HepG2 (cell line): ENCODE measurements around the gene PAPPA. TPM values are rescaled to one million over a fixed set of nuclear protein-coding genes. Genes with fewer than 3 reads are reported as not detected.

ENCODE experiments used
- ATAC-seq: fragments of 200-7000 bp; cut with Tn5 transposase; 3 replicates; pipeline ENCODE4 v1.9.1; 2020; ENCODE audit warnings: mild to moderate bottlenecking, moderate library complexity
- BruUV-seq: library from RNA; stranded (reverse); fragments of 400-500 nt; replicated peaks from 2 replicates; lab custom pipeline; 2021; lab: Mats Ljungman, UMichigan
- CTCF ChIA-PET: fragments of 300-600 bp; formaldehyde crosslinking; extraction: SDS; loops from one replicate; lab custom pipeline; 2021; ENCODE audit warnings: low total read pairs, inconsistent platforms, low intra/inter-chr PET ratio; lab: Yijun Ruan, JAX
- POLR2A ChIA-PET: fragments of 350-600 bp; sonication (Branson Sonifier 250); formaldehyde crosslinking; loops from one replicate; lab custom pipeline; 2020; ENCODE audit warnings: antibody characterized with exemption, inconsistent platforms; lab: Yijun Ruan, JAX
- DNase-seq: peaks from one replicate; pipeline ENCODE4 v3.0.0-alpha.2; 2015; ENCODE audit warnings: low spot score
- FAIRE-seq: peaks from 3 replicates; lab custom pipeline; 2011; peaks lifted over from hg19 to GRCh38; lab: Jason Lieb, UNC
- H2AFZ ChIP-seq: one replicate; pipeline ENCODE4 v1.6.1; 2011; ENCODE audit warnings: low read length, inconsistent platforms
- H3K27ac ChIP-seq: fragments of 300-600 bp; 3 replicates; pipeline ENCODE4 v1.8.0; 2011; ENCODE audit warnings: mixed run types, mild to moderate bottlenecking, mixed read lengths, low read length, inconsistent platforms; ENCODE audit not compliant: insufficient read depth; ENCODE audit errors: extremely low read length
- H3K27me3 ChIP-seq, 2 experiments: fragments of 200-600 bp in 1 of 2; 2 replicates in 1 of 2; 3 replicates in 1 of 2; pipeline versions ENCODE4 v1.6.0 to v1.8.0; 2011; ENCODE audit warnings: low read length in 2 of 2, mild to moderate bottlenecking in 2 of 2, moderate library complexity in 2 of 2, inconsistent platforms in 1 of 2; ENCODE audit not compliant: insufficient read depth in 2 of 2, control insufficient read depth in 1 of 2
- H3K36me3 ChIP-seq, 2 experiments: fragments of 200-600 bp in 1 of 2; replicated peaks in 1 of 2; 2 replicates in 1 of 2; 3 replicates in 1 of 2; pipeline versions ENCODE4 v1.5.1 to v1.8.0; 2011; ENCODE audit warnings: low read length in 2 of 2, inconsistent platforms in 1 of 2; ENCODE audit not compliant: insufficient read depth in 2 of 2, control insufficient read depth in 1 of 2
- H3K4me1 ChIP-seq: 2 replicates; pipeline ENCODE4 v1.5.1; 2012; ENCODE audit warnings: low read length, inconsistent platforms; ENCODE audit not compliant: insufficient read depth
- H3K4me2 ChIP-seq: 2 replicates; pipeline ENCODE4 v1.6.0; 2011; ENCODE audit warnings: low read depth, low read length, inconsistent platforms
- H3K4me3 ChIP-seq, 3 experiments: fragments of 200-600 bp in 1 of 3; sonication (generic), shearing (Covaris generic) in 1 of 3; replicated peaks in 1 of 3; 2 replicates each; pipeline ENCODE4 v1.5.1; 2011 to 2016; ENCODE audit warnings: low read length in 3 of 3, inconsistent platforms in 2 of 3, low read depth in 2 of 3, mild to moderate bottlenecking in 2 of 3, control low read depth in 1 of 3, mixed read lengths in 1 of 3; ENCODE audit not compliant: insufficient read depth in 1 of 3
- H3K79me2 ChIP-seq: one replicate; pipeline ENCODE4 v1.6.1; 2011; ENCODE audit warnings: low read length, inconsistent platforms; ENCODE audit not compliant: insufficient read depth
- H3K9ac ChIP-seq: 2 replicates; pipeline ENCODE4 v1.6.0; 2011; ENCODE audit warnings: mild to moderate bottlenecking, low read depth, low read length, inconsistent platforms; ENCODE audit not compliant: insufficient read depth
- H3K9me3 ChIP-seq: 2 replicates; pipeline ENCODE4 v1.5.1; 2012; ENCODE audit warnings: mild to moderate bottlenecking, low read length
- H4K20me1 ChIP-seq: 2 replicates; pipeline ENCODE4 v1.6.0; 2011; ENCODE audit warnings: inconsistent platforms, mild to moderate bottlenecking, low read length, moderate library complexity; ENCODE audit not compliant: insufficient read depth
- BRD4 ChIP-seq: sonication (generic); formaldehyde crosslinking; IDR thresholded peaks from 2 replicates; pipeline ENCODE4 v1.4.0; 2020; ENCODE audit warnings: missing genetic modification reagents
- JUNB ChIP-seq: sonication (generic); formaldehyde crosslinking; IDR thresholded peaks from 2 replicates; pipeline ENCODE4 v1.8.0; 2022; ENCODE audit warnings: missing genetic modification reagents, mild to moderate bottlenecking, borderline replicate concordance
- KDM3A ChIP-seq: IDR thresholded peaks from 2 replicates; pipeline ENCODE4 v1.6.1; 2018; ENCODE audit warnings: low read depth, missing compliant biosample characterization
- NFRKB ChIP-seq: fragments of 450-650 bp; IDR thresholded peaks from 2 replicates; pipeline ENCODE4 v1.6.1; 2017
- PRDM15 ChIP-seq: sonication (generic); formaldehyde crosslinking; IDR thresholded peaks from 2 replicates; pipeline ENCODE4 v1.4.0; 2020; ENCODE audit warnings: missing genetic modification reagents
- SRSF9 ChIP-seq: fragments of 200-400 bp; formaldehyde crosslinking; IDR thresholded peaks from 2 replicates; pipeline ENCODE4 v1.6.1; 2018; ENCODE audit warnings: borderline replicate concordance, mild to moderate bottlenecking, low read depth, low read length; ENCODE audit not compliant: insufficient read depth, poor library complexity, severe bottlenecking
- ZFP1 ChIP-seq: IDR thresholded peaks from 2 replicates; pipeline ENCODE4 v1.6.1; 2016
- ZNF577 ChIP-seq: sonication (generic); formaldehyde crosslinking; IDR thresholded peaks from 2 replicates; pipeline ENCODE4 v1.4.0; 2020; ENCODE audit warnings: mild to moderate bottlenecking, low read depth, missing genetic modification reagents, borderline replicate concordance
- ZNF652 ChIP-seq: IDR thresholded peaks from 2 replicates; pipeline ENCODE4 v1.6.1; 2016; ENCODE audit warnings: low read depth, borderline replicate concordance
- ZSCAN31 ChIP-seq: sonication (generic); formaldehyde crosslinking; IDR thresholded peaks from 2 replicates; pipeline ENCODE4 v1.5.0; 2020; ENCODE audit warnings: low read depth, mild to moderate bottlenecking, missing genetic modification reagents
- WGBS: methylation state at CpG from one replicate; pipeline ENCODE4 v1.1.6; 2017; ENCODE audit warnings: low lambda C conversion rate; 5-methylcytosine and 5-hydroxymethylcytosine counted together
- in situ Hi-C: cut with HindIII; loops from 2 replicates; pipeline ENCODE4 v1.10.0; 2017; ENCODE audit warnings: low pct_unique_long_range_greater_than_20kb; ENCODE audit not compliant: extremely low pct_ligation_motif_present
- intact Hi-C: fragments of 100-400 bp; cut with micrococcal nuclease; formaldehyde crosslinking; loops from one replicate; pipeline ENCODE4 v1.10.0; 2022; ENCODE audit not compliant: unreplicated experiment
- polyA plus RNA-seq, 8 experiments: library from polyadenylated mRNA; depleted of rRNA in 3 of 8; stranded (reverse) in 7 of 8; unstranded in 1 of 8; fragments of >200 nt; fragmentation: Illumina TruSeq in 4 of 8; extraction: Trizol in 4 of 8; gene quantifications; 2 replicates each; pipeline versions ENCODE4 v1.2.1 to v1.2.3, GENCODE V29; 2011 to 2016; ENCODE audit warnings: low read depth in 4 of 8, missing spikeins in 1 of 8, mixed read lengths in 1 of 8; ENCODE audit not compliant: insufficient read depth in 1 of 8
- total RNA-seq, 5 experiments: library from RNA; depleted of rRNA; stranded (reverse); fragments of >200 nt; fragmentation: Illumina TruSeq; extraction: Trizol; gene quantifications; 2 replicates each; pipeline ENCODE4 v1.2.3, GENCODE V29; 2016; ENCODE audit warnings: low read depth in 1 of 5
- TF ChIP-seq, protein P1 (sequence below): IDR thresholded peaks from 2 replicates; pipeline ENCODE4 v1.6.1; 2016; ENCODE audit warnings: low read depth
- TF ChIP-seq, protein P2 (sequence below): sonication (generic); formaldehyde crosslinking; IDR thresholded peaks from one replicate; pipeline ENCODE4 v1.5.1; 2020; ENCODE audit warnings: mild to moderate bottlenecking, missing genetic modification reagents; ENCODE audit errors: not compliant biosample characterization

The PAPPA gene
- total and polyA plus RNA-seq, 2 of the 13 experiments (the other 11 are each of a cell fraction or from before 2014, with no cell fraction given): 0.09 to 0.11 TPM

DNA sequence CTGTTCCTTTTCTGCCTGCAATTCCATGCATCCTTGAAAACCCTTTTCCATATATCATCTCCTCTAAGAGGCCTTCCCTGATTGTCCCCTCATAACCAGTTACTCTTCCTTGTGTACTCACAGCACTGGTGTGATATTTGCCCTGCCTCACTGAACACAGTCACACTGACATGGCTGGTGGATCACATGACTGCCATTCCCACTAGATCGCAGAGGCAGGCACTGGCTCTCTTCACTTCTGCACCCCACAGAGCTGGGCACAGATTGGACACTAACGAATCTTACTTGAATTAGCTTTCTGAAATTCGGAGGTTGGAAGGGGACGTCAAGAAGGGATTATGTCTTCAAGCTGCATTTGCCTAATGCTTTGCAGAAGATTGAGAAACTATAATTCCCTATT is 208.0 kb downstream of the PAPPA start:
- Histone ChIP-seq H3K9ac (no peak overlapping the region), H4K20me1 (no peaks in the 10 kb centered on the region), H3K4me3 (no peak overlapping the region), H3K4me2 (no peak overlapping the region), H3K27ac (no peak overlapping the region), H3K27me3 (no peaks in the 10 kb centered on the region), H3K79me2 (no peaks in the 10 kb centered on the region), H2AFZ (no peak overlapping the region), H3K36me3 (no peaks in the 10 kb centered on the region), H3K9me3 (no peaks in the 10 kb centered on the region), H3K4me1 (no peaks in the 10 kb centered on the region)
- CTCF ChIA-PET: no interaction called here
- no TSS peak for BruUV-seq
- FAIRE-seq: no peak
- no peak for DNase-seq
- ATAC-seq: no peak
- WGBS: 45% methylated on average over 4 of the region's 4 CpGs
- POLR2A ChIA-PET: no interaction called here
- intact Hi-C loops: no loop called here
- in situ Hi-C loops: no loop called here
- TF ChIP-seq ZFP1 (CRISPR knock-in tag): no peak
- TF ChIP-seq, protein P1, sequence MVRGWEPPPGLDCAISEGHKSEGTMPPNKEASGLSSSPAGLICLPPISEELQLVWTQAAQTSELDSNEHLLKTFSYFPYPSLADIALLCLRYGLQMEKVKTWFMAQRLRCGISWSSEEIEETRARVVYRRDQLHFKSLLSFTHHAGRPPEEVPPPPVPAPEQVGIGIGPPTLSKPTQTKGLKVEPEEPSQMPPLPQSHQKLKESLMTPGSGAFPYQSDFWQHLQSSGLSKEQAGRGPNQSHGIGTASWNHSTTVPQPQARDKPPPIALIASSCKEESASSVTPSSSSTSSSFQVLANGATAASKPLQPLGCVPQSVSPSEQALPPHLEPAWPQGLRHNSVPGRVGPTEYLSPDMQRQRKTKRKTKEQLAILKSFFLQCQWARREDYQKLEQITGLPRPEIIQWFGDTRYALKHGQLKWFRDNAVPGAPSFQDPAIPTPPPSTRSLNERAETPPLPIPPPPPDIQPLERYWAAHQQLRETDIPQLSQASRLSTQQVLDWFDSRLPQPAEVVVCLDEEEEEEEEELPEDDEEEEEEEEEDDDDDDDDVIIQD: no peak
- no peak for TF ChIP-seq NFRKB
- no peak for TF ChIP-seq KDM3A (CRISPR knock-in tag)
- TF ChIP-seq PRDM15: no peak
- TF ChIP-seq JUNB (CRISPR knock-in tag): no peak
- no peak for TF ChIP-seq ZSCAN31 (CRISPR knock-in tag)
- no peak for TF ChIP-seq BRD4 (CRISPR knock-in tag)
- TF ChIP-seq ZNF652 (CRISPR knock-in tag): no peak
- TF ChIP-seq SRSF9: no peak
- TF ChIP-seq ZNF577: no peak
- TF ChIP-seq, protein P2, sequence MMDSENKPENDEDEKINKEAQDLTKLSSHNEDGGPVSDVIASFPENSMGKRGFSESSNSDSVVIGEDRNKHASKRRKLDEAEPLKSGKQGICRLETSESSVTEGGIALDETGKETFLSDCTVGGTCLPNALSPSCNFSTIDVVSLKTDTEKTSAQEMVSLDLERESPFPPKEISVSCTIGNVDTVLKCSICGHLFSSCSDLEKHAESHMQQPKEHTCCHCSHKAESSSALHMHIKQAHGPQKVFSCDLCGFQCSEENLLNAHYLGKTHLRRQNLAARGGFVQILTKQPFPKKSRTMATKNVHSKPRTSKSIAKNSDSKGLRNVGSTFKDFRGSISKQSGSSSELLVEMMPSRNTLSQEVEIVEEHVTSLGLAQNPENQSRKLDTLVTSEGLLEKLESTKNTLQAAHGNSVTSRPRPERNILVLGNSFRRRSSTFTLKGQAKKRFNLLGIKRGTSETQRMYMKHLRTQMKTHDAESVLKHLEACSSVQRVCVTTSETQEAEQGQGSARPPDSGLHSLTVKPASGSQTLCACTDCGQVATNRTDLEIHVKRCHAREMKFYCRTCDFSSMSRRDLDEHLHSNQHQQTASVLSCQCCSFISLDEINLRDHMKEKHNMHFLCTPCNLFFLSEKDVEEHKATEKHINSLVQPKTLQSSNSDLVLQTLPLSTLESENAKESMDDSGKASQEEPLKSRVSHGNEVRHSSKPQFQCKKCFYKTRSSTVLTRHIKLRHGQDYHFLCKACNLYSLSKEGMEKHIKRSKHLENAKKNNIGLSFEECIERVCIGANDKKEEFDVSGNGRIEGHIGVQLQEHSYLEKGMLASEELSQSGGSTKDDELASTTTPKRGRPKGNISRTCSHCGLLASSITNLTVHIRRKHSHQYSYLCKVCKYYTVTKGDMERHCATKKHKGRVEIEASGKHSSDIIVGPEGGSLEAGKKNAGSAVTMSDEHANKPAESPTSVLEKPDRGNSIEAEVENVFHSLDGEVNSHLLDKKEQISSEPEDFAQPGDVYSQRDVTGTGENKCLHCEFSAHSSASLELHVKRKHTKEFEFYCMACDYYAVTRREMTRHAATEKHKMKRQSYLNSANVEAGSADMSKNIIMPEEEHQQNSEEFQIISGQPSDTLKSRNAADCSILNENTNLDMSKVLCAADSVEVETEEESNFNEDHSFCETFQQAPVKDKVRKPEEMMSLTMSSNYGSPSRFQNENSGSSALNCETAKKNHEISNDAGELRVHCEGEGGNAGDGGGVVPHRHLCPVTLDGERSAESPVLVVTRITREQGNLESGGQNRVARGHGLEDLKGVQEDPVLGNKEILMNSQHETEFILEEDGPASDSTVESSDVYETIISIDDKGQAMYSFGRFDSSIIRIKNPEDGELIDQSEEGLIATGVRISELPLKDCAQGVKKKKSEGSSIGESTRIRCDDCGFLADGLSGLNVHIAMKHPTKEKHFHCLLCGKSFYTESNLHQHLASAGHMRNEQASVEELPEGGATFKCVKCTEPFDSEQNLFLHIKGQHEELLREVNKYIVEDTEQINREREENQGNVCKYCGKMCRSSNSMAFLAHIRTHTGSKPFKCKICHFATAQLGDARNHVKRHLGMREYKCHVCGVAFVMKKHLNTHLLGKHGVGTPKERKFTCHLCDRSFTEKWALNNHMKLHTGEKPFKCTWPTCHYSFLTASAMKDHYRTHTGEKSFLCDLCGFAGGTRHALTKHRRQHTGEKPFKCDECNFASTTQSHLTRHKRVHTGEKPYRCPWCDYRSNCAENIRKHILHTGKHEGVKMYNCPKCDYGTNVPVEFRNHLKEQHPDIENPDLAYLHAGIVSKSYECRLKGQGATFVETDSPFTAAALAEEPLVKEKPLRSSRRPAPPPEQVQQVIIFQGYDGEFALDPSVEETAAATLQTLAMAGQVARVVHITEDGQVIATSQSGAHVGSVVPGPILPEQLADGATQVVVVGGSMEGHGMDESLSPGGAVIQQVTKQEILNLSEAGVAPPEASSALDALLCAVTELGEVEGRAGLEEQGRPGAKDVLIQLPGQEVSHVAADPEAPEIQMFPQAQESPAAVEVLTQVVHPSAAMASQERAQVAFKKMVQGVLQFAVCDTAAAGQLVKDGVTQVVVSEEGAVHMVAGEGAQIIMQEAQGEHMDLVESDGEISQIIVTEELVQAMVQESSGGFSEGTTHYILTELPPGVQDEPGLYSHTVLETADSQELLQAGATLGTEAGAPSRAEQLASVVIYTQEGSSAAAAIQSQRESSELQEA (CRISPR knock-in tag): no peak
